Heart left ventricle (tissue), 16 donors: Measurements from ENCODE around the gene ABCA1. TPM values are rescaled to one million over a fixed set of nuclear protein-coding genes. Genes with fewer than 3 reads are reported as not detected.

Experiments
- ATAC-seq, 4 donors: fragments of 200-7000 bp; cut with Tn5 transposase; one replicate each; pipeline ENCODE4 v1.9.1; 2020 to 2022; ENCODE audit warnings: moderate library complexity in 4 of 4, mild to moderate bottlenecking in 3 of 4, moderate number of reproducible peaks in 1 of 4
- DNase-seq, 5 donors: peaks; one replicate each; pipeline ENCODE4 v3.0.0-alpha.2; 2020
- H3K27ac ChIP-seq, 12 donors: fragments of 200-600 bp; sonication (generic) in 4 of 12; one replicate each; pipeline versions ENCODE4 v1.5.0 to v1.8.0; 2016 to 2022; ENCODE audit warnings: mild to moderate bottlenecking in 2 of 12
- H3K27me3 ChIP-seq, 9 donors: fragments of 200-600 bp; sonication (generic) in 2 of 9; one replicate each; pipeline versions ENCODE4 v1.5.1 to v1.8.0; 2016 to 2022; ENCODE audit warnings: mild to moderate bottlenecking in 3 of 9
- H3K36me3 ChIP-seq, 9 donors: fragments of 200-600 bp; sonication (generic) in 2 of 9; one replicate each; pipeline versions ENCODE4 v1.5.0 to v1.8.0; 2018 to 2022; ENCODE audit warnings: mild to moderate bottlenecking in 2 of 9
- H3K4me1 ChIP-seq, 12 donors: fragments of 200-600 bp; sonication (generic) in 4 of 12; one replicate each; pipeline versions ENCODE4 v1.5.0 to v1.8.0; 2016 to 2022; ENCODE audit warnings: mild to moderate bottlenecking in 3 of 12
- H3K4me3 ChIP-seq, 12 donors: fragments of 200-600 bp; sonication (generic) in 4 of 12; one replicate each; pipeline versions ENCODE4 v1.5.0 to v1.8.0; 2017 to 2022; ENCODE audit warnings: mild to moderate bottlenecking in 9 of 12, moderate library complexity in 4 of 12
- H3K9me3 ChIP-seq, 12 donors: fragments of 200-600 bp; sonication (generic) in 4 of 12; one replicate each; pipeline versions ENCODE4 v1.5.0 to v1.8.0; 2016 to 2022; ENCODE audit warnings: mild to moderate bottlenecking in 1 of 12
- POLR2A ChIP-seq, 2 donors: fragments of 450-650 bp; IDR thresholded peaks; one replicate each; pipeline ENCODE4 v1.6.1; 2017; ENCODE audit warnings: antibody characterized with exemption in 2 of 2, mild to moderate bottlenecking in 2 of 2, moderate library complexity in 2 of 2
- WGBS, 4 donors: extraction: QIAGEN DNeasy Blood & Tissue Kit in 2 of 4; methylation state at CpG; one replicate each; pipeline versions ENCODE4 v1.1.5 to v1.1.7; 2013 to 2018; 5-methylcytosine and 5-hydroxymethylcytosine counted together
- intact Hi-C, 10 donors: fragments of 100-400 bp; cut with DNase I; formaldehyde crosslinking; loops; one replicate each; pipeline versions ENCODE4 v1.11.1 to v1.14.2; 2022
- polyA plus RNA-seq, 2 donors: library from polyadenylated mRNA; stranded (reverse); fragments of 200-250 nt; gene quantifications; one replicate each; pipeline ENCODE4 v1.2.3, GENCODE V29; 2013
- total RNA-seq, 9 donors: library from RNA; depleted of rRNA in 2 of 9; stranded (reverse); fragments of >200 nt in 2 of 9; fragmentation: NEBNext Ultra II Directional in 3 of 9; extraction: Animal tissue kit (Norgen Biotek cat#: 25700) in 3 of 9; gene quantifications; one replicate each; pipeline versions ENCODE4 v1.1.0 to v1.2.4, GENCODE V29; 2016 to 2023
- TF ChIP-seq, protein P1 (sequence below), 12 donors: fragments of 200-600 bp; sonication (generic) in 4 of 12; IDR thresholded peaks; one replicate each; pipeline versions ENCODE4 v1.5.0 to v1.8.0; 2018 to 2022; ENCODE audit warnings: antibody characterized with exemption in 12 of 12, mild to moderate bottlenecking in 5 of 12
- donor health status: ischemic (EF 13 %, LVEDD 7.1; RV severe dilation, severe dysfunction).
- donor health status: healthy with polysubstance abuse.
- donor health status: DM: no; HTN: yes; CAD: no.
- donor health status: DM: no; HTN: no; CAD: no.
- donor health status: ischemic (EF 25% LVEDD 6.9; RV normal size, moderate dysfunction).
- donor health status: ischemic (EF 25% LVEDD 5.7; RV mildly dilated, moderate dysfunction).
- donor health status: healthy.
- donor health status: DM: yes; HTN: yes; CAD: no.
- donor health status: ischemic (EF 35%, LVEDD 5.7; RV mildly dilated, moderate dysfunction).
- donor health status: nonischemic (EF 11% LVEDD 7.7; RV severe dilation, severe dysfunction).
- donor health status: DM: yes; HTN: yes; CAD: no.
- donor health status: PGD.
- donor health status: ischemic (EF 29% LVEDD 5.4; RV normal size, mild dysfunction).
- donor health status: nonischemic (EF 23%, LVEDD 6.1; RV moderate dilation, normal function).

The ABCA1 gene
- total and polyA plus RNA-seq, 11 donors = 2.1 to 45.3 (median 10.6) TPM

DNA sequence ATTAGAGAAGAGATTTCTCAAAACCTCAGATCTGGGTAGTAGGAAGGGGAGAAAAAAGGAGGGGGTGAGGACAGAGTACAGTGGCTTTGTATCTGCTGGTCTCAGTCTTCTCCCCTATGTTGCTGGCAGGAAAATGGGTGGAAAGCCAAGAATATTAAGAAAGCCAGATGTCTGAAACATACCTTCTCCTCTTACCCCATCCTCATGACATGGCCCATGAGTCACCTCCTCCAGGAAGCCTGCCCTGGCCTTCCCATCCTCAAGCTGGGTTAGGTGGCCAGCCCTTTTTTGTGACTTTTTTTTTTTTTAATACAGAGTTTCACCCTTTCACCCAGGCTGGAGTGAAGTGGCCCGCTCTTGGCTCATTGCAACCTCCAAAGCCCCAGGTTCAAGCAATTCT is 61.8 kb downstream of the ABCA1 start:
- Histone ChIP-seq H3K27me3 (no peaks in the 10 kb centered on the region), H3K27ac (no peak overlapping the region), H3K9me3 (no peaks in the 10 kb centered on the region), H3K4me1 (peaks cover 3 to 54% (median 41%) of the 10 kb centered on the region in 12 donors), H3K36me3 (peaks cover 0 to 32% (median 8%) of the 10 kb centered on the region in 9 donors), H3K4me3 (no peak overlapping the region)
- intact Hi-C loops = loop anchor here in 8 of 10 donors (5.0 to 10.0 kb wide), 8 partner anchors 41 to 549 kb away; partner anchors contain the start of genes ABCA1 (in 6 of the 8) and SLC44A1 (in 1 of the 8)
- DNase-seq = no peak
- WGBS, 4 donors = 85 to 100% (median 99%) methylated on average over 1 of the region's 1 CpG
- TF ChIP-seq, protein P1, sequence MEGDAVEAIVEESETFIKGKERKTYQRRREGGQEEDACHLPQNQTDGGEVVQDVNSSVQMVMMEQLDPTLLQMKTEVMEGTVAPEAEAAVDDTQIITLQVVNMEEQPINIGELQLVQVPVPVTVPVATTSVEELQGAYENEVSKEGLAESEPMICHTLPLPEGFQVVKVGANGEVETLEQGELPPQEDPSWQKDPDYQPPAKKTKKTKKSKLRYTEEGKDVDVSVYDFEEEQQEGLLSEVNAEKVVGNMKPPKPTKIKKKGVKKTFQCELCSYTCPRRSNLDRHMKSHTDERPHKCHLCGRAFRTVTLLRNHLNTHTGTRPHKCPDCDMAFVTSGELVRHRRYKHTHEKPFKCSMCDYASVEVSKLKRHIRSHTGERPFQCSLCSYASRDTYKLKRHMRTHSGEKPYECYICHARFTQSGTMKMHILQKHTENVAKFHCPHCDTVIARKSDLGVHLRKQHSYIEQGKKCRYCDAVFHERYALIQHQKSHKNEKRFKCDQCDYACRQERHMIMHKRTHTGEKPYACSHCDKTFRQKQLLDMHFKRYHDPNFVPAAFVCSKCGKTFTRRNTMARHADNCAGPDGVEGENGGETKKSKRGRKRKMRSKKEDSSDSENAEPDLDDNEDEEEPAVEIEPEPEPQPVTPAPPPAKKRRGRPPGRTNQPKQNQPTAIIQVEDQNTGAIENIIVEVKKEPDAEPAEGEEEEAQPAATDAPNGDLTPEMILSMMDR (IDR thresholded peaks at IDR 0.05) = no peak
- TF ChIP-seq POLR2A (IDR thresholded peaks at IDR 0.05) = no peak
- no peak for ATAC-seq

DNA sequence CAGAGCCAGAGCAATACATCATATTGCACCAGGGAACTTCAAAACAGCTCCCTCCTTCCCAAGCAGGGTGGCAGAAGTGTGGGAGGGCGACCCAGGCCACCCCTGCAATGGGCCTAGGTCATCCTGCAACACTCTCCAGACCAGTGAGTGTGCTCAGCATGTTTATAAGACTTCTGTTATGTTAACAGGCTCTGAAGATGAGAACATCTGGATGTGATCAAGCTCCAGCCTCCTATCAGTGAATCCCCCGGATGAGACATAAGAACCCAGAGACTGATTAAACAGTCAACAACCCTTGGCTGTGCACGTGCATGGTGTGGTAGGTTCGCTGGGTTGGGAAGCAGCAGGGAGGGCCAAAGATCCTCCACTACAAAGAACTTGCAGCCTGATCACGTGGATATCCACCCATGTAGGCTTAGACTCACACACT is 63.3 kb downstream of the ABCA1 start:
- H3K36me3 ChIP-seq = peaks cover 0 to 47% (median 12%) of the 10 kb centered on the region in 9 donors
- intact Hi-C loops = loop anchor here (2.0 to 10.0 kb wide), 11 partner anchors 43 to 553 kb away; partner anchors contain the start of genes ABCA1 (in 8 of the 10) and SLC44A1 (in 1 of the 10)
- peaks cover 3 to 57% (median 36%) of the 10 kb centered on the region in 12 donors for H3K4me1 ChIP-seq
- no peak for ATAC-seq
- H3K27me3 ChIP-seq = no peaks in the 10 kb centered on the region
- no peak for DNase-seq
- no peaks in the 10 kb centered on the region for H3K9me3 ChIP-seq
- TF ChIP-seq POLR2A (IDR thresholded peaks at IDR 0.05) = no peak
- TF ChIP-seq, protein P1 (IDR thresholded peaks at IDR 0.05) = no peak
- peak overlapping the region in 2 of 12 donors; percentile 6 to 26 for H3K27ac ChIP-seq
- no peak overlapping the region for H3K4me3 ChIP-seq
- WGBS, 4 donors = 51 to 65% (median 61%) methylated on average over 4 to 5 of the region's 5 CpGs

DNA sequence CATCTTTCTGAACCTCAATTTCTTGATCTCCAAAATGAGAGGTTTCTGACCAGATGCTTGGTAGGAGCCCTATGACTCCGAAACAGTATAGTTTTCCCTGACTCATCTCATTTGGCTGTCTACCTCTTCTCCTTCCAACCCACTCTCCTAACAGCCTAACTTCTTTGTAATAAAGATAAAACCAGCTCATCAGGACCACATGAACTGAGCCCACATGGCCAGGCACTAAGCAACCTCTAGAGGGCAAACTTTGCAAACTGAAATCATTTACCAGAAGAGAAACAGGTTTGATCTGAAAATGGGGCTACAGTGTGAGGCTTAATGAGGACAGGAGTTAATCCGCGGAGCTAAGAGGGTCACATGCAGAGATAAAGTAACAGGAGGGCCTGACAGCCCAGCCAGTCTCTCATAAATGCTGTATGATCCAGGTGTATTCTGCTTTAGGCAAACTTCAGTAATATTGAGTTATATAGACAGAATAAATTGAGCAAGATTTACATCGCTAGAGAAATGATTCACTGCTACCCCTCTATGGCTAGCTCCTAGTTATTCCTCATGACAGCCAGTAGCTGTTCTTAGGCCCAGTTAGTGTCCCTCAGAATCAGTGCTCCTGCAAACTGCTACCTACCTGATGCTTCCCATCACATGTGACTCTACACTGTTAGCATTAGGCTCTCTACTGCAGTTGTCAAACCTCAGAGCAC is 64.6 kb downstream of the ABCA1 start:
- peaks cover 0 to 58% (median 19%) of the 10 kb centered on the region in 9 donors for H3K36me3 ChIP-seq

More for the DNA sequence above, 64.6 kb downstream of the ABCA1 start:
- Histone ChIP-seq H3K27ac (peak overlapping the region in 2 of 12 donors; percentile 26 to 44), H3K4me1 (peaks cover 0 to 57% (median 27%) of the 10 kb centered on the region in 12 donors), H3K27me3 (no peaks in the 10 kb centered on the region), H3K4me3 (no peak overlapping the region), H3K9me3 (no peaks in the 10 kb centered on the region)
- DNase-seq (peak in 2 of 5 donors; percentile 27 to 41), ATAC-seq (peak; percentile 60 to 81 (median 68))
- intact Hi-C loops = loop anchor here (1.0 to 10.0 kb wide), 14 partner anchors 61 to 554 kb away; partner anchors contain the start of genes ABCA1 (in 3 of the 10) and SLC44A1 (in 1 of the 10)
- 43 to 45% (median 44%) methylated on average over 4 of the region's 4 CpGs for WGBS, 4 donors
- TF ChIP-seq, protein P1 (IDR thresholded peaks at IDR 0.05) = peak; percentile 57 to 91 (median 77)
- no peak for TF ChIP-seq POLR2A (IDR thresholded peaks at IDR 0.05)
